ENCODE measurements around the gene STX3.

Gene STX3

DNA sequence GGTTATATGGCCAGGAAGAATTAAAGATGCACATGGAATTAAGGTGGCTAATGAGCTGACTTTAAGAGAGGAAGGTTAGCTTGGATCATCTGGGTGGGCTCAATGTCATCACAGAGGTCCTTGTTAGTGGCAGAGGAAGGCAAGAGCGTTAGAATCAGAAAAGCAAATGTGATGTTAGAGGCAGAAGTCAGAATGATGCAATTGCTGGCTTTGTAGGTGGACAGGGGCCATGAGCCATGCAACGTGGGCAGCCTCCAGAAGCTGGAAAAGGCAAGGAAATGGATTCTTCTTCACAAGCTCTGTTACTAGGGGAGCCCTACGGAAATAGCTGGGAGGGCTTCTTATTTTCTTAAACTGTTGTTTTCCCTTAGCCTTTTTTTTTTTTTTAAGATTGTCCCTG, 92.5 kb downstream of the STX3 start:
- TF ChIP-seq, protein P1, sequence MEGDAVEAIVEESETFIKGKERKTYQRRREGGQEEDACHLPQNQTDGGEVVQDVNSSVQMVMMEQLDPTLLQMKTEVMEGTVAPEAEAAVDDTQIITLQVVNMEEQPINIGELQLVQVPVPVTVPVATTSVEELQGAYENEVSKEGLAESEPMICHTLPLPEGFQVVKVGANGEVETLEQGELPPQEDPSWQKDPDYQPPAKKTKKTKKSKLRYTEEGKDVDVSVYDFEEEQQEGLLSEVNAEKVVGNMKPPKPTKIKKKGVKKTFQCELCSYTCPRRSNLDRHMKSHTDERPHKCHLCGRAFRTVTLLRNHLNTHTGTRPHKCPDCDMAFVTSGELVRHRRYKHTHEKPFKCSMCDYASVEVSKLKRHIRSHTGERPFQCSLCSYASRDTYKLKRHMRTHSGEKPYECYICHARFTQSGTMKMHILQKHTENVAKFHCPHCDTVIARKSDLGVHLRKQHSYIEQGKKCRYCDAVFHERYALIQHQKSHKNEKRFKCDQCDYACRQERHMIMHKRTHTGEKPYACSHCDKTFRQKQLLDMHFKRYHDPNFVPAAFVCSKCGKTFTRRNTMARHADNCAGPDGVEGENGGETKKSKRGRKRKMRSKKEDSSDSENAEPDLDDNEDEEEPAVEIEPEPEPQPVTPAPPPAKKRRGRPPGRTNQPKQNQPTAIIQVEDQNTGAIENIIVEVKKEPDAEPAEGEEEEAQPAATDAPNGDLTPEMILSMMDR (IDR thresholded peaks at IDR 0.05) = no peak

DNA sequence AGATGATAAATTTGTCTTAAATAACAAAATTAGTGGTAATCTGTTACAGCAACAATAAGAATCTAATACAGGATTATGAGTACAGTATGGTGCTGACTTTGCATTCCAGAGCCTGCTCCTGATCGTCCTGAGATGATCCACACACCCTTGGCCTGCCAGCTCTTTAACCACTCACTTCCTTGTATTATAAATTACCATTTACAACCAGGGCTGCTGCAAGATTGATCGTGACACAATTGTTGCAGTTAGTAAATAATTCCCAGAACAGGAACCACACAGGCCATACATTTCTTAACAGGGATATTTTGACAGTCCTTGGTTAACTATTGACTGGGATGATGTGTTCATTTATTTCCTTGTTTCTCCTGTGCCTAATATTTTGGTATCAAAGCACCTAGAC, 94.0 kb downstream of the STX3 start:
- TF ChIP-seq, protein P1 (IDR thresholded peaks at IDR 0.05) = no peak

DNA sequence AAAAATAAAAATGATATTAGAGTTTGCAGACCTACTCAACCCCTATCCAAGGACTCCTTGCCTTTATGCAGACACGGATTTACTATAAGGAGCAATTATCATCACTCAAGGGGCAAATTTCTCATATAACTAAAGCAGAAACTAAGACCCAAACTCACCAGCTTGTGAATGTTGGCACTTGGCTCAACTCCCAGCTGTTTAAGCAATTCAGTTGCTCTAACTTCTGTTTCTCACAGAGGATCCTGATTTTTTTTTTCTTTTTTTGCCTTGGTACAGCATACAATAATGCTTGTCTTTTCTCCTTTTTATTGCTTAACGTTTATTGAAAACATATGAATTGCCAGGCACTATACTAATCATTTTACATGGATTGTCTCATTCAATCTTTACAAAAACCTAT, 99.7 kb downstream of the STX3 start:
- TF ChIP-seq, protein P1 (IDR thresholded peaks at IDR 0.05) = no peak

Data from LNCAP (cell line).